ENCODE data around the gene CORO1A.
"Not testable (repeated sequence)": the region's sequence is repeated elsewhere in the genome, so short reads cannot be mapped to it uniquely, and the experiment has no call there.

Gene CORO1A

GRCh38 chr16:30152517-30152916 is 30.9 kb upstream of the CORO1A start:
- no peak for TF ChIP-seq CTCF (conservative IDR thresholded peaks at IDR 0.05; ENCODE audit: low read depth, low read length)
- no peak for DNase-seq (ENCODE audit: low read depth)
- no peak overlapping the region for H3K4me3 ChIP-seq (ENCODE audit: low read depth, low read length)

- no peak overlapping the region for H3K4me3 ChIP-seq (ENCODE audit: low read depth, low read length)
- no peak for TF ChIP-seq CTCF (conservative IDR thresholded peaks at IDR 0.05; ENCODE audit: low read depth, low read length)
- no peak for DNase-seq (ENCODE audit: low read depth)
These were observed 28.2 kb upstream of the CORO1A start for GRCh38 chr16:30155188-30155587.

- no peak for DNase-seq (ENCODE audit: low read depth)
- no peak for TF ChIP-seq CTCF (conservative IDR thresholded peaks at IDR 0.05; ENCODE audit: low read depth, low read length)
- H3K4me3 ChIP-seq (ENCODE audit: low read depth, low read length), result no peak overlapping the region
These were observed 26.2 kb upstream of the CORO1A start for GRCh38 chr16:30157214-30157613.

- no peak for DNase-seq (ENCODE audit: low read depth)
- H3K4me3 ChIP-seq (ENCODE audit: low read depth, low read length), result no peak overlapping the region
- no peak for TF ChIP-seq CTCF (conservative IDR thresholded peaks at IDR 0.05; ENCODE audit: low read depth, low read length)
These were observed 19.9 kb upstream of the CORO1A start for GRCh38 chr16:30163538-30163937.

- TF ChIP-seq CTCF (conservative IDR thresholded peaks at IDR 0.05; ENCODE audit: low read depth, low read length), result no peak
- DNase-seq (ENCODE audit: low read depth), result no peak
These were observed 17.1 kb upstream of the CORO1A start for GRCh38 chr16:30166202-30166902.

GRCh38 chr16:30168746-30169145 is 14.7 kb upstream of the CORO1A start:
- DNase-seq (ENCODE audit: low read depth); H3K4me3 ChIP-seq (ENCODE audit: low read depth, low read length): not testable (repeated sequence)

More at GRCh38 chr16:30166202-30166902, 17.1 kb upstream of the CORO1A start:
- no peak overlapping the region for H3K4me3 ChIP-seq (ENCODE audit: low read depth, low read length)

GRCh38 chr16:30169416-30169815 is 14.0 kb upstream of the CORO1A start:
- DNase-seq (ENCODE audit: low read depth); H3K4me3 ChIP-seq (ENCODE audit: low read depth, low read length): not testable (repeated sequence)

GRCh38 chr16:30170145-30170544 is 13.3 kb upstream of the CORO1A start:
- not testable (repeated sequence) for H3K4me3 ChIP-seq (ENCODE audit: low read depth, low read length); DNase-seq (ENCODE audit: low read depth)

- TF ChIP-seq CTCF (conservative IDR thresholded peaks at IDR 0.05; ENCODE audit: low read depth, low read length), result no peak
These were observed 10.3 kb upstream of the CORO1A start for GRCh38 chr16:30173054-30173453.

GRCh38 chr16:30176876-30177275 is 6.5 kb upstream of the CORO1A start:
- H3K4me3 ChIP-seq (ENCODE audit: low read depth, low read length); DNase-seq (ENCODE audit: low read depth): not testable (repeated sequence)

More at GRCh38 chr16:30173054-30173453, 10.3 kb upstream of the CORO1A start:
- DNase-seq (ENCODE audit: low read depth), result no peak
- no peak overlapping the region for H3K4me3 ChIP-seq (ENCODE audit: low read depth, low read length)
